Measurements from ENCODE around the gene TNFRSF14. TPM values are rescaled to one million over a fixed set of nuclear protein-coding genes. Genes with fewer than 3 reads are reported as not detected.

Gene TNFRSF14
- total and polyA plus RNA-seq, 9 of the 15 experiments (the other 6 are each of a cell fraction or from before 2014, with no cell fraction given) = 0.11 to 2.3 (median 0.68) TPM; not detected in 2

DNA sequence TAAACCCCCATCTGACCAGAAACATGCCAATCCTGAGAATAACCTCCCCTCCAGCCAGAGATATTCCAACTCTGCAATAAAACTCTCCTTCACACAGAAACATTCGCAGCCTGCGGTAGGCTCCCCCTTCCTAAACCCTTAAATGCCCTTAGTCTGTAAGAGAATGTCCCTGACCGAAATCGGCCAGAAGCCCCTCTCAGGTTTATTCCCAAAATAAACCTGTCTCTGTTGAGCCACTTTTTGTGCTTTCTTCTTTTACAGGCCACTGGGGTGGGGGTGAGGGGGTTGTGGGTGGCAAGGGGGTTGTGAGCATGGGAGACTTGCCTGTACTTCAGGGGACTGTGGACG lies 35.0 kb downstream of the TNFRSF14 start:
- BruUV-seq (replicated peaks) = no TSS peak
- H3K9me3 ChIP-seq (replicated peaks; ENCODE audit: control insufficient read depth, insufficient read depth, low read depth, low read length) = no peaks in the 10 kb centered on the region
- DNase-seq (ENCODE audit: extremely low read depth in 1 of 4, low spot score in 3 of 4) = no peak
- POLR2A ChIA-PET = interaction anchor here (0.6 kb wide), 1 partner anchor 393 kb away, joined by 4 read pairs; no protein-coding TSS in a partner anchor
- H3K27me3 ChIP-seq (ENCODE audit: control insufficient read depth in 2 of 2, insufficient read depth in 2 of 2, low read length in 2 of 2) = peaks cover 3 to 33% of the 10 kb centered on the region in 2 experiments; a peak in 3 of 5 replicates
- no peak overlapping the region for H3K27ac ChIP-seq (ENCODE audit: extremely low read depth, low read depth, low read length)
- ATAC-seq = no peak
- no peak overlapping the region for H3K9ac ChIP-seq (ENCODE audit: insufficient read depth in 1 of 2, low read depth in 2 of 2, low read length in 2 of 2)
- H3K4me2 ChIP-seq (ENCODE audit: insufficient read depth, low read length) = no peak overlapping the region
- no peak overlapping the region for H3K4me3 ChIP-seq
- in situ Hi-C loops (cut with MboI) = no loop called here
- no peaks in the 10 kb centered on the region for H4K20me1 ChIP-seq (replicated peaks; ENCODE audit: control insufficient read depth, insufficient read depth, low read length)
- no peaks in the 10 kb centered on the region for H3K9me1 ChIP-seq (ENCODE audit: control insufficient read depth, insufficient read depth, low read length)
- no peak for TF ChIP-seq POLR2AphosphoS2 (IDR thresholded peaks at IDR 0.05; ENCODE audit: low read length)
- TF ChIP-seq CEBPB (tag; IDR thresholded peaks at IDR 0.05) = no peak
- TF ChIP-seq TRIM28 (IDR thresholded peaks at IDR 0.05) = peak; percentile 54; the same call in 1 of the 2 replicates
- TF ChIP-seq ASH1L (IDR thresholded peaks at IDR 0.05; ENCODE audit: borderline replicate concordance, low read depth, partially characterized antibody) = no peak
- TF ChIP-seq ZNF282 (CRISPR knock-in tag; IDR thresholded peaks at IDR 0.05) = no peak
- no peak for TF ChIP-seq HNRNPL (IDR thresholded peaks at IDR 0.05; ENCODE audit: low read depth, low read length)
- TF ChIP-seq, protein P1, sequence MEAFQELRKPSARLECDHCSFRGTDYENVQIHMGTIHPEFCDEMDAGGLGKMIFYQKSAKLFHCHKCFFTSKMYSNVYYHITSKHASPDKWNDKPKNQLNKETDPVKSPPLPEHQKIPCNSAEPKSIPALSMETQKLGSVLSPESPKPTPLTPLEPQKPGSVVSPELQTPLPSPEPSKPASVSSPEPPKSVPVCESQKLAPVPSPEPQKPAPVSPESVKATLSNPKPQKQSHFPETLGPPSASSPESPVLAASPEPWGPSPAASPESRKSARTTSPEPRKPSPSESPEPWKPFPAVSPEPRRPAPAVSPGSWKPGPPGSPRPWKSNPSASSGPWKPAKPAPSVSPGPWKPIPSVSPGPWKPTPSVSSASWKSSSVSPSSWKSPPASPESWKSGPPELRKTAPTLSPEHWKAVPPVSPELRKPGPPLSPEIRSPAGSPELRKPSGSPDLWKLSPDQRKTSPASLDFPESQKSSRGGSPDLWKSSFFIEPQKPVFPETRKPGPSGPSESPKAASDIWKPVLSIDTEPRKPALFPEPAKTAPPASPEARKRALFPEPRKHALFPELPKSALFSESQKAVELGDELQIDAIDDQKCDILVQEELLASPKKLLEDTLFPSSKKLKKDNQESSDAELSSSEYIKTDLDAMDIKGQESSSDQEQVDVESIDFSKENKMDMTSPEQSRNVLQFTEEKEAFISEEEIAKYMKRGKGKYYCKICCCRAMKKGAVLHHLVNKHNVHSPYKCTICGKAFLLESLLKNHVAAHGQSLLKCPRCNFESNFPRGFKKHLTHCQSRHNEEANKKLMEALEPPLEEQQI (IDR thresholded peaks at IDR 0.05) = no peak
- TF ChIP-seq SP1 (CRISPR knock-in tag; IDR thresholded peaks at IDR 0.05) = no peak
- peak; percentile 94 for TF ChIP-seq HLTF (IDR thresholded peaks at IDR 0.05)
- TF ChIP-seq KAT7 (CRISPR knock-in tag; IDR thresholded peaks at IDR 0.05; ENCODE audit: borderline replicate concordance) = no peak
- TF ChIP-seq POLR2G (IDR thresholded peaks at IDR 0.05; ENCODE audit: low read depth, low read length) = 0 out of 2 replicates have a peak, but pooled peaks have one; percentile 5
- no peak for TF ChIP-seq ETS2 (tag; IDR thresholded peaks at IDR 0.05; ENCODE audit: borderline replicate concordance, poor library complexity, severe bottlenecking)
- intact Hi-C loops (cut with micrococcal nuclease) = no loop called here
- WGBS (ENCODE audit: insufficient coverage, low coverage, missing lambda C conversion rate) = 51% methylated on average over 4 of the region's 5 CpGs
- CTCF ChIA-PET (ENCODE audit: low intra/inter-chr PET ratio) = no interaction called here
- FAIRE-seq = no peak
- H3K79me2 ChIP-seq (ENCODE audit: control insufficient read depth, insufficient read depth, low read length) = no peaks in the 10 kb centered on the region
- peaks cover 3 to 71% of the 10 kb centered on the region in 2 experiments; a peak in 2 of 5 replicates for H3K4me1 ChIP-seq (replicated peaks in 1 of 2; ENCODE audit: control insufficient read depth in 2 of 2, insufficient read depth in 2 of 2, low read length in 2 of 2)
- H3K36me3 ChIP-seq (ENCODE audit: control insufficient read depth, insufficient read depth, low read length) = no peaks in the 10 kb centered on the region
- no peak overlapping the region for H2AFZ ChIP-seq (ENCODE audit: low read depth, low read length)
